Amniotic stem cell (primary cell): ENCODE measurements around the gene HPSE2.
"Not testable (repeated sequence)": the region's sequence is repeated elsewhere in the genome, so short reads cannot be mapped to it uniquely, and the experiment has no call there.

Source experiments
- DNase-seq: peaks from one replicate; lab custom pipeline; 2025; lab: John Stamatoyannopoulos, UW

HPSE2 gene

DNA sequence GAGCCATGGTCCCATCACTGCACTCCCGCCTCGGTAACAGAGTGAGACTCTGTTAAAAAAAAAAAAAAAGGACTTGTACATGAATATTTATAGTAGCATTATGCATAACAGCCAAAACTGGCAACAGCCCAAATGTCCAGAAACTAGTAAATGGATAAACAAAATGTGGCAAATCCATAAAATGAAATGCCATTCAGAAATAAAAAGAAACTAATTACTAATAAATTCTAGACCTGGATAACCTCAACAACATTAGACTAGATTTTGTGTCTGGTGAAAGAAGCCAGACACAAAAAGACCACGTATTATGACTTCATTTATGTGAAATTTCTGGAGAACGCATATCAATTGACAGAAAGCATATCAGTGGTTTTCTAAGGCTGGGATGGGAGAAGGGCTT lies 74.5 kb downstream of the HPSE2 start:
- no peak for DNase-seq

- no peak for DNase-seq
These were observed 92.0 kb downstream of the HPSE2 start for GRCh38 chr10:99143651-99144050.

- no peak for DNase-seq
These were observed 92.6 kb downstream of the HPSE2 start for GRCh38 chr10:99143011-99143410.

DNA sequence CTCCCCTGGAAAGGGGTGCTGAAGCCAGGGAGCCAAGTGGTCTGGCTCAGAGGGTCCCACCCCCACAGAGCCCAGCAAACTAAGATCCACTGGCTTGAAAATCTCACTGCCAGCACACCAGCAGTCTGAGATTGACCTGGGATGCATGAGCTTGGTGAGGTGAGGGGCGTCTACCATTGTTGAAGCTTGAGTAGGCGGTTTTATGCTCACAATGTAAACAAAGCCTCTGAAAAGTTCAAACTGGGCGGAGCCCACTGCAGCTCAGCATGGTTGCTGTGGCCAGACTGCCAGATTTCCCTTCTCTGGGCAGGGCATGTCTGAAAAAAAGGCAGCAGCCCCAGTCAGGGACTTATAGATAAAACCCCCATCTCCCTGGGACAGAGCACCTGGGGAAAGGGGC lies 102.8 kb downstream of the HPSE2 start:
- DNase-seq: not testable (repeated sequence)

DNA sequence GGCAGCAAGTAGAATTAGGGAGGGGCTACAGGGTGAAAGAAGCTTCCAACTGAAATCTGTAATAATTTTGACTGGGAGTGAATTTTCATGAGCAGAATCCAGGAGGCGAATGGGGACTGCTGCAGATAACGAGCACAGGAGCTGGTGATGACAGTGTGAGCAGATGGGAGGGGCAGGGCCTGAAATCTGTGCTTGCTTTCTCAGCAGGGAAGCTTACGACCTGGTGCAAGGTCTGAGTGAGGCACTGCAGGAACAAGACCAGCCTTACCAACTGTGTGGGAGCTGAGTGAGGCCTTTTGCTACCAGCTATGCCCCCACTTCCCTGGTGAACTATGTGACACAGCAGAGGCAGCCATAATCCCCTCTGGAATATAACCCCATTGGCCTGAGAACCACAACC lies 109.8 kb downstream of the HPSE2 start:
- no peak for DNase-seq

DNA sequence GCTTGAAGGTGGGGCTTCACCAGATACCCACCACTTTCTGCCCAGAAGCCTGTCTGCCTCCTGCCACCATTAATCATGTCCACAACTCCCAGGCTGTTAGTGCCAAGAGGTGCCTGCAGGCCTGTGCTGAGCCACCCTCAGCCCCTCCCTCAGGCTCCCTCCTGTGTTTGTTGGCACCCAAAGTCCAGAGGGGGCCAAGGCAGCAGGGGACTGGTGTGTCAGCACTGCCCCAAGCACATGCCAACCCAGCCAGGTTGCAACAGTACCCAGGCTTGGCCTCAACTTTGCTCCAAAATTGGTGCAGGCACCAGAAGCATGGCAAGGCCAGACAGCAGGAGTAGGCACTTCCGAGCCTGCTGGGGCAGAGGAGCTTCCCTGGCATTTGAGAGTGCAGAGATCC lies 111.3 kb downstream of the HPSE2 start:
- no peak for DNase-seq

DNA sequence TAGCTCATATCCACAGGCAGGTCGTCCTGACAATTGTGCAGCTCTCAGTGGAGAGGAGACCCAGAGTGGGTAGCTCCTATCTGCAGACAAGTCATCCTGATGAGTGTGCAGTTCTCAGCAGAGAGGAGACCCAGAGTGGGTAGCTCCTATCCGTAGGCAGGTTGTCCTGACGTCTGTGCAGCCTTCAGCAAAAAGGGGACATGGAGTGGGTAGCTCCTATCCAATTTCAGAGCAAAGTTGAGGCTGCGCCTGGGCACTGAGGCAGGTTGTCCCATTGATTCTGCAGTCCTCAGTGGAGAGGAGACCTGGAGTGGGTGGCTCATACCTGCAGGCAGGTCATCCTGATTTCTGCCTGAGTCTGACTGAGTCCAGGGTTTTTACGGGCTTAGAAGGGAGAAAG lies 111.8 kb downstream of the HPSE2 start:
- DNase-seq: no peak

DNA sequence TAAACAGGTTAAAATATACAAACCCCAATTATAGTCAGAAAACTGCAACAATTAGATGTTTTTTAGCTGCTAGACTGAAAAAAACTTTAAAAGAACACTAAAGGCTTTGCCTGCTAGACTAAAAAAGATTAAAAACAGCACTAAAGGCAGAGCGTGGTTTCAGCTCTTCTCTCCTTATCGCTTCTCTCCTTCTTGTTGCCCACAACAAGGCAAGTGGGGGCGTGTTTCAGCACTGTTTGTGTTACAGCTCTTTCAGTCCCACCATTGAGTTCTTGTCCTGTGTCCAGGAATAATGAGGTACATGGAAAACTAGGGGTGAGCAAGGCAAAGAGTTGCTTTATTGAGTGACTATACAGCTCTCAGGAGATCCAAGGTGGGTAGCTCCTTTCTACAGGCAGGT lies 112.3 kb downstream of the HPSE2 start:
- DNase-seq: no peak

GRCh38 chr10:99119258-99119748 lies 116.3 kb downstream of the HPSE2 start:
- DNase-seq: no peak

DNA sequence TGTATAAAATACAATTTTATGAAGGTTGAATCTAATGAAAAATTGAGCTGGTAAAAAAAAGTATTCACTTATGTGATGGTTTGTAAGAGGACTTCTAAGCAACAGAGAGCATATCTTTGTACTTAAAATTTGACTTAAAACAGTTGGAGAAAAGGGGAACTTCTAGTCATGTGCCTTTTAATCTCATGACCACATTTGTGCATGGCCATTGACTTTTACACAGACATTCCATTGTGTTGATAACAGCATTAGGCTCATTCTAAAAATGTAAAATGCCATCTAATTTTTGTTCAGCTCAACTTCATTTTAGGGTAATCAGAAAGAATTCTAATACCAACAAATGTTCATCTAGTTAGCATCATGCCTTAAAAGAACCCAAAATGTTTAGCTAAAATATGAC lies 119.9 kb downstream of the HPSE2 start:
- no peak for DNase-seq

- no peak for DNase-seq
These were observed 150.3 kb downstream of the HPSE2 start for GRCh38 chr10:99085358-99085757.

DNA sequence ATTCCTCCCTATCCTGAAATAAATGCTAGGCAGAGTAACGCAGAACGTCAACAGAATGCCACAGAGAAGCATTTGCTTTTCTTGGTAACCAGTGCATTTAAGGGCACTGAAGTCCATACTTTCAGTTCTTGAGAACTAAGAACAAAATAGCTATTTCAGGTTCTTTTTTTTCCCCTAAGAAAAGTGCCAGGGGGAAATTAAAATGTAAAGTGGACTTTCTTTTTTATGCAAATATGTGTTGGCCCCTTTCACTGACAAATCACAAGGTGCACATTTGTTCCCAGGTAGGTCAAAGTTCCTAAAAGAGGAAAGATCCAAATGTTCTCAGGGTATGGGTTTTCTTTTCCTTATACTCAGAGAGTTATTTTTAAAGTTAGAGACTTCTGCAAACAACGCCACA lies 151.5 kb downstream of the HPSE2 start:
- no peak for DNase-seq

DNA sequence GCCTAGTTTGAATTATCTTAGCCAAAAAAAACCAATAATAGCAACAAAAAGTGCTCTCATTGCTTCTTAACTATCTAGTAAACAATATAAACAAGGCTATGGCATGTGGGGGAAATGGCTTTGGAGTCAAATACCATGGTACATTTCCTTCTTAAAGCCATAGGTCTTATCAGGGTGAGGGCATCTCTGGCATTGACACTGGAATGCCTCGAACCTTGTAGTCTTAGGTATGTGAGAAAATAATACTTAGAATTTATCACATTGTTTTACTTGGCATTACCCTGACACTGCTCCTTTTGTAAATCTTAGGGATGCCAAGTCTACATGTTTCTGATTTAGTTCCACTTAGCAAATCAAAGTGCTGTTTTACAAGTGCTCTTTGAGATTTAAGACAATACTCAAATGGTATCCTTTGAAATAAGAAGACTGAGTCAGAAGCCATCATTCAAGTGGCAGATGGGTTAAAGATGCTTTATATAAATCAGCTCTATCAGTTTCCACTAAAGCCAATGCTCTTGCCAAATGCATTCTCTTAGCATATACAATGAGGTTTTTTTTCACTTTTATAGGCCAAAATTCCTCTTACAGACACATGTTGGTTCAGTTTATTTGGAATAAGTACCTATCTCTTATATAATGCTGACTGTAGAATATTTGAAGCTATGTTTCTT lies 155.2 kb downstream of the HPSE2 start:
- no peak for DNase-seq

DNA sequence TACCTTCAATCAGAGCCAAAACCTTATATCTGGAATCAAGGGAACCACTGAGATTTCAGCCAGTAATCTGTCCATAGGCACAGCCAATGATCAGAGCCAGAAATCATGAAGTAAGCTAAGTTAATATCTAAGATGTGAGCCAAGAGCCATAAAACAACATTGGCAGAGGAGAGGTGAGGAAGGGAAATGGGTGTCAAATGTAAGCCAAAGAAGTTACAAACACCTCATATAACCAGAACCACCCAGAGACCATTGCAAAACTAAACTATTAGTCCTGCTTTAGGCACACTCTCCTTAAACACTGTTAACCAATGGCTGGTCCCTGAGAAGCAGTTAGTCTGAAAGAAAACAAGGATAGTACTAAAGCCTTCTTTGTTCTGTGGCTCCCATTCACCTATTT lies 173.1 kb downstream of the HPSE2 start:
- DNase-seq: no peak

- DNase-seq: no peak
These were observed 176.9 kb downstream of the HPSE2 start for GRCh38 chr10:99058762-99059161.

DNA sequence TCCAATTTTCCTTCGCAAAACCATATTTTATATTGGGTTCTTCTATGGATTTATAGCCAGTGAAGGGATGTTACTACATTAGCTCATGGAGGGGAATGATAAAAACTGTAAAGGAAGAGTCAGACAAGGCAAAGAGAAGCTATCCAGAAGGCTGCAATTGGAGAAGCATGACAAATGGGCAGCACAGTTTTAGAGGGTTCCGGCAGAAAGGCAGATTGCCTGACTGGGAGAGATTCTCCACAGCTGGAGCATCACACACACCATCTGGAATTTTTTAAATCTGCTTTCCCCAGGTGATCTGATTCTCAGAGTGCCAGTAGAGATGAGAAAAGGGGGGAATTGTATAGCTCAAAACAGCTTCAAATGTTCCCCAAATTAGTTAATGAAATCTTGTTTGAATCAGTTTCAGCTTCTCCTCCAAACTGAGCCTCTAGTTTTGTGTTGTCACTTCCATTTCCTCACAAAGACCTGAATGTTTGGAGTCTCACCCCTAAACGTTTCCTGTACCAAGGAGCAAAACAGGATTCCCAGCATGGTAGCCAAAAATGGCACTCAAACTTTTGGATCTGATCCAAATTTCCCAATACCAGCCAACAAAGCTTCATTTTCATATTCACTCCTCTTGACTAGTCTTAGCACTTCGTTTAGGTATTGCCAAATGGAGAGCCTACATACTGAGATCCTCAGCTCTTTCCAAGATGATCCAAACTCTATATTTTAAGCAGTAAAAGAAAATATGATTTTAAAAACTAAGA lies 177.5 kb downstream of the HPSE2 start:
- DNase-seq: no peak

- DNase-seq: no peak
These were observed 190.0 kb downstream of the HPSE2 start for GRCh38 chr10:99045671-99046070.

- no peak for DNase-seq
These were observed 193.4 kb downstream of the HPSE2 start for GRCh38 chr10:99042051-99042771.

GRCh38 chr10:99041468-99041867 lies 194.2 kb downstream of the HPSE2 start:
- DNase-seq: no peak

GRCh38 chr10:99013885-99014284 lies 221.8 kb downstream of the HPSE2 start:
- DNase-seq: no peak

- no peak for DNase-seq
These were observed 225.4 kb downstream of the HPSE2 start for GRCh38 chr10:99010286-99010685.

GRCh38 chr10:99008054-99008453 lies 227.6 kb downstream of the HPSE2 start:
- DNase-seq: no peak

DNA sequence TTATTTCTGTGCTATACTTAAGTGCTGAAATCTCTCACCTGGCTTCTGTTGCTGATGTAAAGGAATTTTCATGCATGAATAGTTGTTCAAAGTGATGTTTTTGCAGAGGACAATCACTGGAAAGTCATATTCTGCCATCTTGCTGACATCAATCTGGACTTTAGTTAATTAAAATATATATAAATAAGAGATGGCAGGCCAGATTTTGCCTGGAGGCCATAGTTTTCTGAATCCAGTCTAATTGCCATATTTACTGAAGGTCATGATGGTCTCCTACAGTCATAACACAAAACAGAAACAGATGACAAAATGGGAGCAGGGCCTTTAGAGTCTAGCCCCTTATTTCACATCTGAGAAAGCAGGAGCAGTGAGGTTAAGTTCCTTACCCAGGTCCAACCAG lies 228.2 kb downstream of the HPSE2 start:
- DNase-seq: no peak
